Erythroblast (primary cell): ENCODE data around the gene ANKRD60.
A peak's percentile ranks its signal among the peaks of the same experiment; 100 is the strongest.

ENCODE experiments used
- DNase-seq, 2 experiments: peaks; one replicate each; lab custom pipeline; 2025; lab: John Stamatoyannopoulos, UW
- GATA1 ChIP-seq: IDR thresholded peaks from 2 replicates; pipeline ENCODE4 v1.6.1; 2011; ENCODE audit warnings: low read depth, mild to moderate bottlenecking, control low read depth, low read length, moderate library complexity
- POLR2A ChIP-seq: IDR thresholded peaks from 2 replicates; pipeline ENCODE4 v1.6.1; 2011; ENCODE audit warnings: mild to moderate bottlenecking, low read length

ANKRD60 gene

GRCh38 chr20:58202044-58202443 is 26.4 kb downstream of the ANKRD60 start:
- TF ChIP-seq POLR2A: no peak
- no peak for TF ChIP-seq GATA1
- no peak for DNase-seq

DNA sequence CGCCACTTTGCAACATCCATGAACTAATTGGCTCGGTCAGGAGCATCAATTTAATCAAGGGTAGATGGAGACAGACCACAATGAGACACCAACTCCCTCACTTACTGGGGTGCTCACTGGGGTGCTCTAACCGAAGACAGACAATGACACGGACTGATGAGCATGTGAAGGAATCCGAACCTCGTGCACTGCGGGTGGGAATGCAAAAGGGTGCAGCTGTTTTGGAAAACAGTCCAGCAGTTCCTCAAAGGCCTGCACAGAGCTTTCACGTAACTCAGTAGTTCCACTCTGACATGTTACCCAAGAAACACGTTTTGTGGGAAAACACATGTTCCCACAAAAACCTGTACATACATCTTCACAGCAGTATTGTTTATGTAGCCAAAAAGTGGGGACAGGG is 26.8 kb downstream of the ANKRD60 start:
- TF ChIP-seq POLR2A (no peak), GATA1 (no peak)

GRCh38 chr20:58199469-58199868 is 29.0 kb downstream of the ANKRD60 start:
- no peak for TF ChIP-seq GATA1
- no peak for TF ChIP-seq POLR2A
- no peak for DNase-seq

More for the DNA sequence above, 26.8 kb downstream of the ANKRD60 start:
- DNase-seq: no peak

GRCh38 chr20:58198901-58199355 is 29.5 kb downstream of the ANKRD60 start:
- no peak for DNase-seq
- TF ChIP-seq POLR2A: no peak
- no peak for TF ChIP-seq GATA1

GRCh38 chr20:58198384-58198783 is 30.1 kb downstream of the ANKRD60 start:
- DNase-seq: no peak
- TF ChIP-seq POLR2A: no peak

DNA sequence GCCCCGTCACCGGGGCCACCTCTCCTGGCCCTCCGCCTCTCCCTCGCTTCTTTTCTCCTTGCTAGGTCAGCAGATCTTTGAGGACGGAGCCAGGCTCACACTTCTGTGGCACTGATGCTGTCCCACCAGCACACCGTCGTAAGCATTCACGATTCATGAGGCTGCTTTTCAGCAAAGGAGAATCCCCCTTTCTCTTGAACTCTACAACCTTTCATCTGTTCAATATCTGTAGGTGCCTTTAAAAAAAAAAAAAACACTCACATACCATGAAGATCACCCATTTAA is 31.3 kb downstream of the ANKRD60 start:
- DNase-seq: no peak

GRCh38 chr20:58196402-58197184 is 31.9 kb downstream of the ANKRD60 start:
- DNase-seq: peak in 1 of 2 experiments; percentile 55

More for the DNA sequence above, 31.3 kb downstream of the ANKRD60 start:
- TF ChIP-seq POLR2A: no peak

DNA sequence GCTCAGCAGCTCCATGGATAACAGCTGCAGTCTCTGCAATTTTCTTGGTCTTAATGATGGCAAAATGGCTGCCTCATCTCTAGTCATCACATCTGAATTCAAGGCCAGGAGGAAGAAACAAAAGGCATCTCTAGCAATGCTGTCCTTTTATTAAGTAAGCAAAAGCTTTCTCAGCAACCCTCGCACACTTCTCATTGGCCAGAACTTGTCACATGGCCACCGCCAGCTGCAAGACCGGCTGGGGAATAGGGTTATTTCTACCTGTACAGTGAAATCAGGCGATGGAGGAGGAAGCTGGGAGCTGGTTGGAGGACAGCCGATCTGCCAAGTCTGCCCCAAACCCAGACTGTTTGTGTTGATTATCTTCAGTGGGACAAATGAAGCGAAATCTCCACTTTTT is 33.4 kb downstream of the ANKRD60 start:
- no peak for DNase-seq
- TF ChIP-seq GATA1 (no peak), POLR2A (no peak)

More at GRCh38 chr20:58196402-58197184, 31.9 kb downstream of the ANKRD60 start:
- no peak for TF ChIP-seq POLR2A

DNA sequence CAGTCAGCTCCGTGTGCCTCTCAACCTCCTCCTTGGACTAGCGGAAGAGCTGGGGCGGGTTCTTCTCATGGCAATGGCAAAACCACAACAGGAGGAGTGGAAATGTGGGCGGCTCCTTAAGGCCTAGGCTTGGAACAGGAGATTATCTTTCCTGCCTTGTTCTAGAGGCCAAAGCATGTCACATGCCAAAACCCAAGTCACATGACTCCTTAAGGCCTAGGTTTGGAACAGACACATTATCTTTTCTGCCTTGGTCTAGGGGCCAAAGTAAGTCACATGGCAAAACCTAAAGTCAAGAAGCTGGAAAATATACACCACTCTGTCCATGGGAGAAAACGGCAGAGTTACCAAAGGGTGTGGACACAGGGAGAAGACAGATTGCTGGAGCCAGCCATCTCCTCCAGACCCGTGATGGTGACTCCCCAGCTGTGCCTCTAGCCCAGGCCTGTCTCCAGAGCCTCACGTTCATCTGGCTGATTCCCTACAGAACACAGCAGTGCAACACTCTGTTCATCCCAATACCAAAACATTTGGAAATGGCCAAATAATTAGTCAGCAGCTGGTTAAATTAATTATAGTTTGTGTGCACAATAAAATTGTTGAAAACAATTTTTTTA is 34.2 kb downstream of the ANKRD60 start:
- TF ChIP-seq POLR2A: no peak
- TF ChIP-seq GATA1: no peak
- DNase-seq: no peak

DNA sequence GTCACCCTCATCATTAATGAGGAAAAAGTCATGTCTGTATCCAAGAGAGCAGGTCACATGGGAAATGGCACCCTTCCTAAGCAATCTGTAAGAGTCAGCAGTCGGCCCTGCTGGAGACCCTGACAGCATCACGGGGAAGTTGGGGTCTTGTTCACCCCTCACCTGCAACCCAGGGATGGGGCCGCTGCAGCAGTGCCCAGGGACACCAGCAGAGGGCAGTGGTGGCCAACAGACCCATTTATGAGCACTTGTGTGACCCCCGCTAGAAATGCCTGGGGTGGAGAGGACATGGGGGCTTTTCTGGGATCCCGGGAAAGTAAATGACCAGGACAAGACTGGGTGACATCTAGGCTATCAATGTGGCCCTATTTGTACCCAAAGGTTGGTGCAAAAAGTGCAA is 35.9 kb downstream of the ANKRD60 start:
- DNase-seq: peak in 1 of 2 experiments; percentile 36
- TF ChIP-seq POLR2A (no peak), GATA1 (no peak)

- TF ChIP-seq POLR2A (no peak), GATA1 (no peak)
These were observed 36.4 kb downstream of the ANKRD60 start for GRCh38 chr20:58192065-58192464.

GRCh38 chr20:58188527-58188926 is 39.9 kb downstream of the ANKRD60 start:
- TF ChIP-seq GATA1 (no peak), POLR2A (no peak)
- no peak for DNase-seq

More at GRCh38 chr20:58192065-58192464, 36.4 kb downstream of the ANKRD60 start:
- DNase-seq: no peak

DNA sequence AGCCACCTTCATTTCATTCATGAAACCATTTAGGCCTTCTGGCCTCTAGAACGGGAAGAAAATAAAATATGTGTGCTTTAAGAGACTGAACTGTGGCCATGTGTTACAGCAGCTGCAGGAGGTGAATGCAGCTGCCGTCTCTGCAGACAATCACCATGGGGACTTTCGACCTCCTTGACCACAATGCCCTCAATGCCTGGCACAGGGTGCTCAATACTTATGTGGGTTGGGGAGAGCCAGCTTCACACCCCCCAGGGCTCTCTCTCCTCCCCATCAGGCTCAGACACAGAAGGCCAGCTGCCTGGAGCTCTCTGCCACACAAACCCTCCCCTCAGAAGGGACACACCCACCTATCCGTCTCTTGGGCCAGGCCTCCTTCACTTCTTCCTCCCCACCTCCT is 43.5 kb downstream of the ANKRD60 start:
- TF ChIP-seq GATA1 (no peak), POLR2A (no peak)

GRCh38 chr20:58184063-58184462 is 44.4 kb downstream of the ANKRD60 start:
- no peak for TF ChIP-seq POLR2A
- TF ChIP-seq GATA1: no peak
- DNase-seq: no peak

More for the DNA sequence above, 43.5 kb downstream of the ANKRD60 start:
- DNase-seq: no peak
